GM12878 (cell line): ENCODE results near the gene GTSF1L. TPM values are rescaled to one million over a fixed set of nuclear protein-coding genes. Genes with fewer than 3 reads are reported as not detected.
A peak's percentile ranks its signal among the peaks of the same experiment; 100 is the strongest.

Experiments used
- ATAC-seq: fragments of 200-7000 bp; cut with Tn5 transposase; 3 replicates; pipeline ENCODE4 v1.9.1; 2020; ENCODE audit warnings: mild to moderate bottlenecking, moderate library complexity
- BruUV-seq: library from RNA; stranded (reverse); fragments of 400-500 nt; replicated peaks from 2 replicates; lab custom pipeline; 2021; lab: Mats Ljungman, UMichigan
- CTCF ChIA-PET: fragments of 300-600 bp; sonication (Branson Sonifier 250); formaldehyde crosslinking; extraction: SDS; loops from one replicate; lab custom pipeline; 2021; ENCODE audit warnings: inconsistent platforms; lab: Yijun Ruan, JAX
- POLR2A ChIA-PET: fragments of 350-600 bp; formaldehyde crosslinking; extraction: SDS; loops from one replicate; lab custom pipeline; 2021; ENCODE audit warnings: inconsistent platforms; lab: Charles Lee
- RAD21 ChIA-PET: fragments of 300-600 bp; sonication (Branson Sonifier 250); formaldehyde crosslinking; loops from one replicate; lab custom pipeline; 2023; ENCODE audit warnings: antibody characterized with exemption; ENCODE audit not compliant: unreplicated experiment; lab: Charles Lee
- SMC1A ChIA-PET: fragments of 300-600 bp; sonication (Branson Sonifier 250); formaldehyde crosslinking; loops from one replicate; lab custom pipeline; 2023; ENCODE audit not compliant: unreplicated experiment, uncharacterized antibody; lab: Charles Lee
- DNase-seq: peaks from one replicate; pipeline ENCODE4 v3.0.0-alpha.2; 2011; ENCODE audit warnings: low read depth, low spot score
- FAIRE-seq: peaks from 3 replicates; lab custom pipeline; 2011; peaks lifted over from hg19 to GRCh38; lab: Jason Lieb, UNC
- H2AFZ ChIP-seq: 2 replicates; pipeline ENCODE4 v1.6.0; 2011; ENCODE audit warnings: low read depth, low read length, control low read depth; ENCODE audit not compliant: control insufficient read depth
- H3K27ac ChIP-seq: 2 replicates; pipeline ENCODE4 v1.5.1; 2011; ENCODE audit warnings: control low read depth; ENCODE audit not compliant: control insufficient read depth, insufficient read depth
- H3K27me3 ChIP-seq, 2 experiments: replicated peaks in 1 of 2; 2 replicates each; pipeline versions ENCODE4 v1.6.0 to v1.6.1; 2011; ENCODE audit warnings: low read length in 1 of 2; ENCODE audit not compliant: control insufficient read depth in 2 of 2, insufficient read depth in 2 of 2
- H3K36me3 ChIP-seq, 2 experiments: 2 replicates each; pipeline ENCODE4 v1.5.1; 2011; ENCODE audit warnings: low read length in 1 of 2; ENCODE audit not compliant: control insufficient read depth in 2 of 2, insufficient read depth in 2 of 2
- H3K4me1 ChIP-seq: 2 replicates; pipeline ENCODE4 v1.6.1; 2011; ENCODE audit warnings: mild to moderate bottlenecking, low read length, moderate library complexity, mixed read lengths; ENCODE audit not compliant: control insufficient read depth, insufficient read depth
- H3K4me2 ChIP-seq: 2 replicates; pipeline ENCODE4 v1.6.0; 2011; ENCODE audit warnings: control low read depth; ENCODE audit not compliant: control insufficient read depth, insufficient read depth
- H3K4me3 ChIP-seq: fragments of 200-600 bp; sonication (generic); 2 replicates; pipeline ENCODE4 v1.5.1; 2016
- H3K79me2 ChIP-seq: 2 replicates; pipeline ENCODE4 v1.6.0; 2011; ENCODE audit warnings: low read length; ENCODE audit not compliant: control insufficient read depth, insufficient read depth
- H3K9ac ChIP-seq: 2 replicates; pipeline ENCODE4 v1.8.0; 2011; ENCODE audit warnings: low read length, control low read depth, mixed read lengths; ENCODE audit not compliant: control insufficient read depth, insufficient read depth
- H3K9me3 ChIP-seq: replicated peaks from 3 replicates; pipeline ENCODE4 v1.5.1; 2011; ENCODE audit warnings: mild to moderate bottlenecking, low read length; ENCODE audit not compliant: control insufficient read depth, insufficient read depth
- H4K20me1 ChIP-seq: 2 replicates; pipeline ENCODE4 v1.6.0; 2011; ENCODE audit not compliant: control insufficient read depth, insufficient read depth
- BACH1 ChIP-seq: fragments of 450-650 bp; IDR thresholded peaks from 2 replicates; pipeline ENCODE4 v1.6.1; 2017; ENCODE audit warnings: mild to moderate bottlenecking, borderline replicate concordance
- BHLHE40 ChIP-seq, 2 experiments: fragments of 450-650 bp in 1 of 2; IDR thresholded peaks; 2 replicates each; pipeline ENCODE4 v1.6.1; 2011 to 2017; ENCODE audit warnings: low read depth in 2 of 2, borderline replicate concordance in 1 of 2, improper control_type of control experiment in 1 of 2, low read length in 1 of 2, mild to moderate bottlenecking in 1 of 2
- CBFB ChIP-seq: IDR thresholded peaks from 2 replicates; pipeline ENCODE4 v1.6.1; 2016; ENCODE audit warnings: antibody characterized with exemption, low read depth
- KLF5 ChIP-seq: fragments of 450-650 bp; IDR thresholded peaks from 2 replicates; pipeline ENCODE4 v1.6.1; 2014; ENCODE audit warnings: mild to moderate bottlenecking; ENCODE audit not compliant: partially characterized antibody
- NR2C1 ChIP-seq: fragments of 450-650 bp; IDR thresholded peaks from 2 replicates; pipeline ENCODE4 v1.6.1; 2017; ENCODE audit warnings: antibody characterized with exemption, mild to moderate bottlenecking, moderate library complexity
- RB1 ChIP-seq: fragments of 450-650 bp; formaldehyde crosslinking; IDR thresholded peaks from 2 replicates; pipeline ENCODE4 v1.6.1; 2017; ENCODE audit warnings: mild to moderate bottlenecking, borderline replicate concordance
- RELA ChIP-seq: fragments of 450-650 bp; IDR thresholded peaks from 2 replicates; pipeline ENCODE4 v1.8.0; 2014; ENCODE audit warnings: borderline replicate concordance; ENCODE audit not compliant: partially characterized antibody
- SIN3A ChIP-seq: IDR thresholded peaks from 2 replicates; pipeline ENCODE4 v1.6.1; 2012; ENCODE audit warnings: low read depth, low read length, improper control_type of control experiment
- SKIL ChIP-seq: fragments of 450-650 bp; IDR thresholded peaks from 2 replicates; pipeline ENCODE4 v1.6.1; 2017; ENCODE audit warnings: mild to moderate bottlenecking, low read depth, inconsistent platforms; ENCODE audit not compliant: poor library complexity, severe bottlenecking
- TAF1 ChIP-seq: IDR thresholded peaks from 2 replicates; pipeline ENCODE4 v1.6.1; 2011; ENCODE audit warnings: mild to moderate bottlenecking, low read depth, low read length, borderline replicate concordance
- USF1 ChIP-seq: IDR thresholded peaks from 2 replicates; pipeline ENCODE4 v1.6.1; 2011; ENCODE audit warnings: borderline replicate concordance, low read depth, mild to moderate bottlenecking, moderate library complexity, mixed read lengths, low read length; ENCODE audit not compliant: insufficient read depth; ENCODE audit errors: extremely low read length
- YBX1 ChIP-seq: fragments of 450-650 bp; IDR thresholded peaks from 2 replicates; pipeline ENCODE4 v1.6.1; 2016; ENCODE audit warnings: antibody characterized with exemption
- ZNF384 ChIP-seq: IDR thresholded peaks from 2 replicates; pipeline ENCODE4 v1.6.1; 2012; ENCODE audit warnings: low read depth, mild to moderate bottlenecking, low read length, improper control_type of control experiment, borderline replicate concordance
- WGBS: methylation state at CpG from one replicate; pipeline ENCODE4 v1.1.6; 2016; ENCODE audit warnings: low lambda C conversion rate; ENCODE audit not compliant: insufficient replicate concordance, insufficient coverage; ENCODE audit errors: missing lambda C conversion rate; 5-methylcytosine and 5-hydroxymethylcytosine counted together
- in situ Hi-C: fragments of 300-500 bp; cut with MboI; formaldehyde crosslinking; loops from 9 replicates; pipeline ENCODE4 v1.14.3; 2018; ENCODE audit warnings: mixed read lengths
- intact Hi-C: fragments of 100-400 bp; cut with micrococcal nuclease; formaldehyde crosslinking; loops from one replicate; pipeline ENCODE4 v1.14.2; 2022; ENCODE audit not compliant: unreplicated experiment
- polyA plus RNA-seq, 11 experiments: library from polyadenylated mRNA; depleted of rRNA in 4 of 11; unstranded in 6 of 11; stranded (reverse) in 5 of 11; fragments of >200 nt; fragmentation: Nextera tagmentation in 4 of 11; fragmentation: Illumina TruSeq in 1 of 11; extraction: Ambion mirVana in 4 of 11; extraction: Trizol in 1 of 11; gene quantifications; 1 replicate in 1 of 11; 2 replicates in 10 of 11; pipeline versions ENCODE4 v1.2.1 to v1.2.3, GENCODE V29; 2011 to 2016; ENCODE audit warnings: inconsistent platforms in 2 of 11, missing spikeins in 2 of 11, low read depth in 1 of 11
- total RNA-seq, 4 experiments: library from RNA; depleted of rRNA in 3 of 4; stranded (reverse); fragments of >200 nt in 3 of 4; fragmentation: Illumina TruSeq in 1 of 4; extraction: Trizol in 1 of 4; gene quantifications; 2 replicates each; pipeline versions ENCODE4 v1.2.1 to v1.2.3, GENCODE V29; 2013 to 2021
- TF ChIP-seq, protein P1 (sequence below): IDR thresholded peaks from 2 replicates; pipeline ENCODE4 v1.6.1; 2012; ENCODE audit warnings: improper control_type of control experiment, low read depth, low read length; ENCODE audit not compliant: insufficient replicate concordance

GTSF1L gene
- total and polyA plus RNA-seq, 10 of the 15 experiments (the other 5 are each of a cell fraction or from before 2014, with no cell fraction given), result 0.56 to 2.4 (median 1.3) TPM

DNA sequence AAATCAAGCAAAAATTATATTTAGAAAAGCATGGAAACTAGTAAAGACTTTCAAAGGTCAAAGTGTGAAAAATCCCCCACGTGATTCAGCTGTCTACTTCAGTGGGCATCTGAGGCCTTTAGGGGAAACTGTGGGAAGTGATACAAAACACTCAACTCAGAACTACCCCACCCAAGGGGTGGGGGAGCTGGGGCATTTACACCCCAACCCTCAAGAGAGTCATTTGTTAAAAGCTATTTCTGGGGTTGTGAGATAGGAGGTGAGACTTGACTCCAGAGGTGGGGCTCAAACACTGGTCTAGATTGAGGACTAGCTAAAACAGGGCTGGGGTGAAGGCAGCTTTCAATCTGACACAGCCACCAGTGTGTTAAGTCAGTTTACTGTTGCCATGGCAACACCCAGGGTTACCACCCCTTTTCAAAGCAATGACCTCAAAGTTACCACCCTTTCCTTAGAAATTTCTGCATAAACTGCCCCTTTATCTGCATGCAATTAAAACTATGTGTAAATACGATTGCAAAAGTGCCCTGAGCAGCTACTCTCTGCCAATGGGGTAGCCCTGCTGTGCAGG is 9.9 kb upstream of the GTSF1L start:
- no peaks in the 10 kb centered on the region; the same call in 2 of the 3 replicates for H3K9me3 ChIP-seq
- H3K27ac ChIP-seq, result no peak overlapping the region
- no peak for FAIRE-seq
- POLR2A ChIA-PET, result interaction anchor here (0.7 to 2.4 kb wide), 10 partner anchors 9 to 336 kb away, joined by 3 to 12 read pairs (median 4); partner anchors contain the start of genes GTSF1L and SRSF6
- no peak overlapping the region for H3K4me2 ChIP-seq
- no TSS peak for BruUV-seq
- in situ Hi-C loops (no loop called here), intact Hi-C loops (no loop called here)
- no peak overlapping the region for H2AFZ ChIP-seq
- H3K36me3 ChIP-seq, result no peaks in the 10 kb centered on the region
- SMC1A ChIA-PET, result interaction anchor here (0.7 to 6.7 kb wide), 25 partner anchors 8 to 355 kb away, joined by 3 to 83 read pairs (median 5); no protein-coding TSS in a partner anchor
- no peaks in the 10 kb centered on the region for H4K20me1 ChIP-seq
- H3K9ac ChIP-seq, result no peak overlapping the region
- peak; percentile 79 for DNase-seq
- 3% methylated on average over 2 of the region's 2 CpGs for WGBS
- ATAC-seq, result peak; percentile 95
- RAD21 ChIA-PET, result interaction anchor here (0.6 to 3.3 kb wide), 28 partner anchors 9 to 358 kb away, joined by 3 to 43 read pairs (median 4); no protein-coding TSS in a partner anchor
- no peak overlapping the region for H3K4me3 ChIP-seq
- H3K27me3 ChIP-seq, result no peaks in the 10 kb centered on the region
- H3K79me2 ChIP-seq, result no peaks in the 10 kb centered on the region
- peaks cover 38% of the 10 kb centered on the region for H3K4me1 ChIP-seq
- CTCF ChIA-PET, result interaction anchor here (0.6 to 6.1 kb wide), 11 partner anchors 14 to 356 kb away, joined by 3 to 64 read pairs (median 5); no protein-coding TSS in a partner anchor
- TF ChIP-seq RB1, result no peak
- no peak for TF ChIP-seq TAF1
- no peak for TF ChIP-seq RELA
- TF ChIP-seq BHLHE40 (IDR thresholded peaks at IDR 0.05; ENCODE audit: borderline replicate concordance in 1 of 2, low read depth in 2 of 2, low read length in 1 of 2), result peak; percentile 81 to 83
- TF ChIP-seq BACH1, result no peak
- no peak for TF ChIP-seq ZNF384
- TF ChIP-seq CBFB, result 0 out of 2 replicates have a peak, but pooled peaks have one; percentile 55
- peak; percentile 75 for TF ChIP-seq KLF5
- TF ChIP-seq USF1, result peak; percentile 32
- 0 out of 2 replicates have a peak, but pooled peaks have one; percentile 44 for TF ChIP-seq SIN3A
- TF ChIP-seq, protein P1, sequence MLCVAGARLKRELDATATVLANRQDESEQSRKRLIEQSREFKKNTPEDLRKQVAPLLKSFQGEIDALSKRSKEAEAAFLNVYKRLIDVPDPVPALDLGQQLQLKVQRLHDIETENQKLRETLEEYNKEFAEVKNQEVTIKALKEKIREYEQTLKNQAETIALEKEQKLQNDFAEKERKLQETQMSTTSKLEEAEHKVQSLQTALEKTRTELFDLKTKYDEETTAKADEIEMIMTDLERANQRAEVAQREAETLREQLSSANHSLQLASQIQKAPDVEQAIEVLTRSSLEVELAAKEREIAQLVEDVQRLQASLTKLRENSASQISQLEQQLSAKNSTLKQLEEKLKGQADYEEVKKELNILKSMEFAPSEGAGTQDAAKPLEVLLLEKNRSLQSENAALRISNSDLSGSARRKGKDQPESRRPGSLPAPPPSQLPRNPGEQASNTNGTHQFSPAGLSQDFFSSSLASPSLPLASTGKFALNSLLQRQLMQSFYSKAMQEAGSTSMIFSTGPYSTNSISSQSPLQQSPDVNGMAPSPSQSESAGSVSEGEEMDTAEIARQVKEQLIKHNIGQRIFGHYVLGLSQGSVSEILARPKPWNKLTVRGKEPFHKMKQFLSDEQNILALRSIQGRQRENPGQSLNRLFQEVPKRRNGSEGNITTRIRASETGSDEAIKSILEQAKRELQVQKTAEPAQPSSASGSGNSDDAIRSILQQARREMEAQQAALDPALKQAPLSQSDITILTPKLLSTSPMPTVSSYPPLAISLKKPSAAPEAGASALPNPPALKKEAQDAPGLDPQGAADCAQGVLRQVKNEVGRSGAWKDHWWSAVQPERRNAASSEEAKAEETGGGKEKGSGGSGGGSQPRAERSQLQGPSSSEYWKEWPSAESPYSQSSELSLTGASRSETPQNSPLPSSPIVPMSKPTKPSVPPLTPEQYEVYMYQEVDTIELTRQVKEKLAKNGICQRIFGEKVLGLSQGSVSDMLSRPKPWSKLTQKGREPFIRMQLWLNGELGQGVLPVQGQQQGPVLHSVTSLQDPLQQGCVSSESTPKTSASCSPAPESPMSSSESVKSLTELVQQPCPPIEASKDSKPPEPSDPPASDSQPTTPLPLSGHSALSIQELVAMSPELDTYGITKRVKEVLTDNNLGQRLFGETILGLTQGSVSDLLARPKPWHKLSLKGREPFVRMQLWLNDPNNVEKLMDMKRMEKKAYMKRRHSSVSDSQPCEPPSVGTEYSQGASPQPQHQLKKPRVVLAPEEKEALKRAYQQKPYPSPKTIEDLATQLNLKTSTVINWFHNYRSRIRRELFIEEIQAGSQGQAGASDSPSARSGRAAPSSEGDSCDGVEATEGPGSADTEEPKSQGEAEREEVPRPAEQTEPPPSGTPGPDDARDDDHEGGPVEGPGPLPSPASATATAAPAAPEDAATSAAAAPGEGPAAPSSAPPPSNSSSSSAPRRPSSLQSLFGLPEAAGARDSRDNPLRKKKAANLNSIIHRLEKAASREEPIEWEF, result no peak
- TF ChIP-seq NR2C1, result peak; percentile 77
- TF ChIP-seq SKIL, result peak; percentile 86
- TF ChIP-seq YBX1, result no peak
